ENCODE results near the gene MTO1.
"Not testable (repeated sequence)": the region's sequence is repeated elsewhere in the genome, so short reads cannot be mapped to it uniquely, and the experiment has no call there.

MTO1 gene

GRCh38 chr6:73461537-73462350 lies at the start of gene MTO1:
Gene MTO1 (plus strand): TSS chr6:73461737. CDS start chr6:73461855, 118 bp downstream.
- peak; percentile 79 for DNase-seq

GRCh38 chr6:73413102-73413501 lies 48.4 kb upstream of the MTO1 start:
- DNase-seq, result no peak

GRCh38 chr6:73418081-73418741 lies 43.3 kb upstream of the MTO1 start:
- DNase-seq, result no peak

GRCh38 chr6:73421534-73421933 lies 40.0 kb upstream of the MTO1 start:
- DNase-seq, result no peak

GRCh38 chr6:73435236-73435635 lies 26.3 kb upstream of the MTO1 start:
- no peak for DNase-seq

- no peak for DNase-seq
Observed at GRCh38 chr6:73443555-73443954, 18.0 kb upstream of the MTO1 start.

- peak; percentile 46 for DNase-seq
Observed at GRCh38 chr6:73451223-73452106, 10.1 kb upstream of the MTO1 start.

- DNase-seq, result peak; percentile 73
Observed at GRCh38 chr6:73452107-73452461, 9.5 kb upstream of the MTO1 start, which contains the start of gene CGAS. Gene CGAS (minus strand): TSS chr6:73452297. CDS start chr6:73452181, 116 bp downstream.

GRCh38 chr6:73455865-73456629 lies 5.5 kb upstream of the MTO1 start:
- DNase-seq, result no peak

- not testable (repeated sequence) for DNase-seq
Observed at GRCh38 chr6:73459474-73459873, 2.1 kb upstream of the MTO1 start.

GRCh38 chr6:73460056-73460455 lies 1.5 kb upstream of the MTO1 start:
- DNase-seq, result no peak

GRCh38 chr6:73471686-73472290 lies 10.3 kb downstream of the MTO1 start:
- no peak for DNase-seq

- DNase-seq, result no peak
Observed at GRCh38 chr6:73476723-73477122, 15.2 kb downstream of the MTO1 start.

GRCh38 chr6:73477407-73477806 lies 15.9 kb downstream of the MTO1 start:
- DNase-seq, result no peak

GRCh38 chr6:73481969-73482368 lies 20.4 kb downstream of the MTO1 start:
- DNase-seq, result no peak

- DNase-seq, result no peak
Observed at GRCh38 chr6:73484438-73484837, 22.9 kb downstream of the MTO1 start.

GRCh38 chr6:73487473-73487872 lies 25.9 kb downstream of the MTO1 start:
- no peak for DNase-seq

- DNase-seq, result no peak
Observed at GRCh38 chr6:73491377-73491776, 29.8 kb downstream of the MTO1 start.

- no peak for DNase-seq
Observed at GRCh38 chr6:73497915-73498314, 36.4 kb downstream of the MTO1 start.

GRCh38 chr6:73503027-73503772 lies 41.7 kb downstream of the MTO1 start:
- no peak for DNase-seq

- DNase-seq, result no peak
Observed at GRCh38 chr6:73504160-73504559, 42.6 kb downstream of the MTO1 start.

Data from activated CD8-positive, alpha-beta memory T cell treated with anti-CD3 and anti-CD28 coated beads, Interleukin-2, amount 50 U/mL, for 4 hours (primary cell).